HG03520 (cell line): ENCODE results near the gene ERI2.
"Not testable (repeated sequence)": the region's sequence is repeated elsewhere in the genome, so short reads cannot be mapped to it uniquely, and the experiment has no call there.

ENCODE experiments used
- ATAC-seq: cut with Tn5 transposase; IDR thresholded peaks from one replicate; pipeline ENCODE4 v1.9.1; 2021; ENCODE audit warnings: mild to moderate bottlenecking, moderate library complexity; ENCODE audit not compliant: unreplicated experiment

Gene ERI2

DNA sequence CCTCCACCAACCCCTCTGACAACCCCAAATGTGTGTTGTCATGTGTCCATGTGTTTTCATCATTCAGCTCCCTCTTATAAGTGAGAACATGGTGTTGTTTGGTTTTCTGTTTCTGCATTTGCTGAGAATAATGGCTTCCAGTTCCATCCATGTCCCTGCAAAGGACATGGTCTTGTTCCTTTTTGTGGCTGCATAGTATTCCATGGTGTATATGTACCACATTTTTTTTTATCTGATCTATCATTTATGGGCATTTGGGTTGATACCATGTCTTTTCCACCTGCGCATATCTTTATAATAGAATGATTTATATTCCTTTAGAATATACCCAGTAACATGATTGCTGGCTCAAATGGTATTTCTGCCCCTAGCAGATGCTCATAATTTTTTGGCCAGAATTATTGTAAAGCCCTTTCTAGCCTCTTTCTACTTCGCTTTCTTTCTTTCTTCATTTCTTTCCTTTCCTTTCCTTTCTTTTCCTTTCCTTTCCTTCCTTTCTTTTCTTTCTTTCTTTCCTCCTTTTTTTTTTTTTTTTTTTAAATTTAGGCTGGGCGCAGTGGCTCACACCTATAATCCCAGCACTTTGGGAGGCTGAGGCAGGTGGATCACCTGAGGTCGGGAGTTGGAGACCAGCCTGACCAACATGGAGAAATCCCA lies 12.8 kb upstream of the ERI2 start:
- no peak for ATAC-seq

DNA sequence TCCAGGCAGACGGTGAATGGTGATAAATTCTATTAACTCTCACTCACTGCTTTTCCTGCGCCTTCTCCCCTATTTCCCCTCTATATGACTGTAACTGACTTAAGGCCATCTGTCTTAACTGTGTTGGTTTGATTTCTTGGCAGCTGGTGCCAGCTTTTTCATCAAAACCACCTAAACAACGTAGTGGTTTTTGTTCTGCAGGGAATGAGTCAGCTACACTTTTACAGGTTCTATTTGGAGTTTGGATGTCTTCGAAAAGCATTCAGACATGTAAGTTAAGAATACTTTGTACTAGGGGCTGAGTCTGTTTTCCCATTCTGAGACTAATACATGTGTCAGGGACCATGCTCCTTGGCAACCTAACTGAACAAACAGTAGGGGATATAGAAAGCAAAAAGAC lies 8.5 kb upstream of the ERI2 start:
- no peak for ATAC-seq

- ATAC-seq = no peak
These were observed 6.2 kb upstream of the ERI2 start for GRCh38 chr16:20812510-20812909.

GRCh38 chr16:20811889-20812439 lies 5.7 kb upstream of the ERI2 start:
- ATAC-seq = no peak

GRCh38 chr16:20807862-20808261 lies 1.6 kb upstream of the ERI2 start:
- ATAC-seq = no peak

- ATAC-seq = not testable (repeated sequence)
These were observed 546 bp downstream of the ERI2 start for GRCh38 chr16:20805684-20806167.

DNA sequence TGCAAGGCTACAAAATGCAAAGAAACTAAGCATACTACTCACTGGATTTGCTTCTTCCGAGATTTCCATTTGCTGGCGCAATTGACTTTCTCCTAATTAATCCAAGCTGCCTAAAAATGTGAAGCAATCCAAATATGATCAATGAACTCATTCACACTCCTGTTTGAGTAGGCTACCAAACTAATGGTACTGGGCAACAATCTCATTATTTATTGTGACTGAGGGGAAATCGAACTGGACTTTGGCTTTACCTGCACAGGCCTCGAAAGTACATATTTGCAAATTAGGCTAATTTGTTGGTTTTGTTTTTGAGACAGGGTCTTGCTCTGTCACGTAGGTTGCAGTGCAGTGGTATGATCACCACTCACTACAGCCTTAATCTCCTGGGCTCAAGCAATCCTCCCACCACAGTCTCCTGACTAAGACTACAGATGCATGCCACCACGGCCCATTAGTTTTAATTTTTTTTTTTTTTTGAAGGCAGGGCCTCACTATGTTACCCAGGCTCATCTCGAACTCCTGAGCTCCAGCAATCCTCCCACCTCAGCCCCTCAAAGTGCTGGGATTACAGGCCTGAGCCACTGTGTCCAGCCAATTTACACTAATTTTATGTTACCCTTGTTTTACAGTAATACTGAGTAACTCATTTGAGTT lies 2.6 kb downstream of the ERI2 start:
- no peak for ATAC-seq

- no peak for ATAC-seq
These were observed 3.1 kb downstream of the ERI2 start for GRCh38 chr16:20803192-20803560.

DNA sequence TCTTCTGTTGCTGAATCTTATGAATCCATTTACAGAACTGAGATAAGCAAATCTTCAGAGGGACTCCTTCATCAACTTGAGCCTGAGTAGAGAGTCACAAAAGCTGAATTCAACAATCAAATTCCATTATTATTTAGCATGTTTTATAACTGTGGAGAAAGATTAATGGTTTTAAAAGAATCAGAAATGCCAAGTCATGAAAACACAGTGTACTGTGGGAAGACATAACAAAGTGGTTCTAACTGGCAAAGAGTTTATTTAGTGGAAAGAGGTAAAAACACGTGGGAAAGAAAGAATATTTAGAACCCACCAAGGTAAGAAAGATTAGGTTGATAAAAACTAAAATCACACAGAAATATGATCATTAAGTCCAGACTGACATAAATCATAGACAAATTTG lies 5.0 kb downstream of the ERI2 start:
- no peak for ATAC-seq

GRCh38 chr16:20799599-20799998 lies 6.7 kb downstream of the ERI2 start:
- no peak for ATAC-seq

DNA sequence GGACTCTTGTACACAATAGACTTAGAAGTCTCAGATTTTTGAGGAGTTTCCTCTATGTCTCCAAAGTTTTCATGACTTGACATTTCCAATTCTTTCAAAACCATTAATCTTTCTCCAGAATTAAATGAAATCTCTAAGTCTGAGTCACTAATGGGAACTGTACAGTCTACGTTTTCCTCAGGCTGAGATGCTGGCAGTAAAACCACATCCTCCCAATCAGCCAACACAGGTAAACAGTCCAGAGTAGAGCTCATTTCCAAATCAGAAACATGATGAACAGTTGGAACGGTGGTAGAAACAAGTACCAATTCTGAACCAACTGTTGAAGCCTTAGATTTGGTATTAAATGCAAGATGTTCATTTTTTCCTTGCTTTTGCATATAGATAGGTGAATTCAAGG lies 7.9 kb downstream of the ERI2 start:
- no peak for ATAC-seq

DNA sequence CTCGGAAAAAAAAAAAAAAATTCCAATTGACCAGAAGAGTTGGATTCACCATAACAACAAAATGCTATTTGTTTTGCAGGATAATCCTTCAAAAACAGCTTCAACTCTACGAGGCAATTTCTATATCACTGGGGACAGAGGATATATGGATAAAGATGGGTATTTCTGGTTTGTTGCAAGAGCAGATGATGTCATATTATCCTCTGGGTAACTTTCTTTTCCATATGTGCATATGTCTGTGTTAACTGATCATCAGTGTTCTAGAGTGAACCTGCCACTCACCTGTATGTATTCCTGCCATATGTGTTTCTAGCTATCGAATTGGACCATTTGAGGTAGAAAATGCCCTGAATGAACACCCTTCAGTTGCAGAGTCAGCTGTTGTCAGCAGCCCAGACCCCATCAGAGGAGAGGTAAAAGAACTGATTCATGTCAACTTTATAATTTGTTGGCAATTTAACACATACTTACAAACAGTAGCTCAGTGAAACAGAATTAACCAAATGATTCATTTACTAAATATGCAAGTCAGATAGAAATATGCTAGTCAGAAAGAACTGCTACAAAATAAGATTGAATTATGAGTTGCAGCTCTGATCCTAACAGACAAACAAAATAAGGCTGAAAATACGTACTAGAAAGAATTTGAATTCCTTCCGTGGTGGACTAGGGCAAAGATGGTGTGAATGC lies 14.2 kb downstream of the ERI2 start:
- no peak for ATAC-seq

DNA sequence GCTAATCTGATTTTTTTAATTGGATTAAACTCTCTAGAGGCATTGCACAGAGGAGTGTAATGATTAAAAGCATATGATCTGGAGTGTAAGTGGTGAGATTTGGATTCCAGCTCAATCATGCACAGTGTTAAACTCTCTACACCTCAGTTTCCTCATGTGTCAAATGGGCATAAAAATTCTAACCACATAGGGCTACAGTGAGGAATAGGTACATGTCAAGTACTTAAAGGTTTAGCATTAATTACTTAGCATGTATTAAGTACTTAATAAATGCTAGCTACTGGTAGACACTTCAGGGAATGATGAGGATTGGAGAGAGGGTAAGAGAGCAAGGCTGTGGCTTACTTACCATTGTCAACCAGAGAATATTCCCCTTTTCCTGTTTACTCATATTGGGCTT lies 17.1 kb downstream of the ERI2 start:
- ATAC-seq = no peak

- no peak for ATAC-seq
These were observed 22.1 kb downstream of the ERI2 start for GRCh38 chr16:20784204-20784603.

DNA sequence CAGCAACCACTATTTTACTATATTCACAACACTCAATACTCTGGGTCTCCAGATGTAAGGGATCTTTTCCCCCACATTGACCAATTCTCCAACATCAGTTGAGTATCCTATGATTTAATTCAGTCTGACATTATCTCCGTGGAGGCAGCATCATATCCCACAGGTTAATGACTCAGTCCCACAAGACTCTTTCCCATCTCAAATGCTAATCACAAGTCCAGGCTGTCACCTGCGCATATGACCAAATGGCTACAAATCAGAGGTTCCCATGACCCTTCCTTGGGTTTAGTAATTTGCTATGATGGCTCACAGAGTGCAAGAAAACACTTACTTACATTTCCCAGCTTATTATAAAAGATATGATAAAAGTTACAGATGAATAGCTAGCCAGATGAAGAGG lies 23.8 kb downstream of the ERI2 start:
- ATAC-seq = no peak

- no peak for ATAC-seq
These were observed 24.6 kb downstream of the ERI2 start for GRCh38 chr16:20781697-20782096.

GRCh38 chr16:20774703-20775362 lies 31.4 kb downstream of the ERI2 start:
- ATAC-seq = no peak

DNA sequence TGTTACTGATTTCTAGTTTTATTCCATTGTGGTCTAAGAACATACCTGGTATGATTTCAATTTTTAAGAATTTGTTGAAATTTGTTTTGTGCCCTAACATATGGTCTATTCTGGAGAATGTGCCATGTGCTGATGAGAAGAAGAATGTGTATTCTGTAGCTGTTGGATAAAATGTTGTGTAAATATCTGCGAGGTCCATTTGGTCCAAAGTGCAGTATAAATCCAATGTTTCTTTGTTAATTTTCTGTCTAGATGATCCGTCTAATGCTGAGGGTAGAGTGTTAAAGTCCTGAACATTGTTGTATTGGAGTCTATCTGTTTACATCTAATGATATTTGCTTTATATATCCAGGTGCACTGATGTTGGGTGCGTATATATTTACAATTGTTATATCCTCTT lies 32.6 kb downstream of the ERI2 start:
- ATAC-seq = no peak

DNA sequence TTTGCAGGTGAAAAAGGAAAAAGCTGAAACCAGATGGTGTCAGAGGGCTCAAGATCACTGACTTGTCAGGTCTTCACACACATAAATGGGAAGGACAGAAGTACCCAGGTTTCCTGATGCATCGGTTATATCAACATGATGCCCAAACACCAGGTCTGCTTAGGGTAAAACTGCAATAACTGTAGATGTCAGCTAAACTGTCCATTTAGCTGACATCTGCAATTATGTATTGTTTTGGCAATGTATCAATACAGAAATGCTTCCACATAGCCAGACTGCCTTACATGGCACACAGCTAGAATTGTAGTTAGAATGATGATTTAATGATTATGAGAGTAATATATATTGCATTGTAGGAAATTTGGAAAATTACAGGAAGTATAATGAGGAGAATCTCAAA lies 37.5 kb downstream of the ERI2 start:
- ATAC-seq = no peak

DNA sequence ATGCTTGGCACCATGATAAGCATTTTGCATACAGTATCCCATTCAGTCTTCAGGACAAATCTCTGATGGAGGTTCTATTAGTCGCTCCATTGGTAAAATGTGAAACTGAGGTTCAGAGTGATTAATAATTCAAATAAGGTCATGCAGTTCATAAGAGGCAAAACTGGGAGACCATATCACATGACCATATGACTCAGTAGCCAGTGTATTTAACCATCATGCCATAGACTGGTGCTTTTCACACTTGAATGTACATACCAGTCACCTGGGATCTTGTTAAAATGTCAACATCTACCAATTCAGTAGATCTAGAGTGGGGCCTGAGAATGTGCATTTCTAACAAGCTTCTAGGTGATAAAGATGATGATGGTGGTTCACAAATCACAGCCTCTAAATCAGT lies 38.2 kb downstream of the ERI2 start:
- no peak for ATAC-seq

GRCh38 chr16:20767577-20767976 lies 38.7 kb downstream of the ERI2 start:
- ATAC-seq = no peak
